PFSK-1 (cell line): ENCODE results near the gene CDC26.

ENCODE experiments used
- FOXP2 ChIP-seq: optimal IDR thresholded peaks from 2 replicates; pipeline ENCODE3; 2011; ENCODE audit warnings: borderline replicate concordance, control low read depth, inconsistent platforms; ENCODE audit not compliant: insufficient read depth; ENCODE audit errors: extremely low read length, extremely low read depth
- POLR2AphosphoS5 ChIP-seq: IDR thresholded peaks from 2 replicates; pipeline ENCODE4 v1.6.1; 2012; ENCODE audit warnings: low read depth, mild to moderate bottlenecking, control low read depth, low read length, moderate library complexity
- SIN3A ChIP-seq: IDR thresholded peaks from 2 replicates; pipeline ENCODE4 v1.6.1; 2012; ENCODE audit warnings: mild to moderate bottlenecking, low read length, moderate library complexity, borderline replicate concordance; ENCODE audit not compliant: insufficient read depth
- TAF1 ChIP-seq: IDR thresholded peaks from 2 replicates; pipeline ENCODE4 v1.6.1; 2012; ENCODE audit warnings: low read length, control low read depth, borderline replicate concordance; ENCODE audit not compliant: insufficient read depth
- TF ChIP-seq, protein P1 (sequence below), 2 experiments: IDR thresholded peaks; 2 replicates each; pipeline versions ENCODE4 v1.6.1 to v1.8.0; 2011 to 2012; ENCODE audit warnings: low read depth in 2 of 2, low read length in 2 of 2, control low read depth in 1 of 2, inconsistent platforms in 1 of 2, mild to moderate bottlenecking in 1 of 2, moderate library complexity in 1 of 2; ENCODE audit not compliant: insufficient read depth in 1 of 2

Gene CDC26

DNA sequence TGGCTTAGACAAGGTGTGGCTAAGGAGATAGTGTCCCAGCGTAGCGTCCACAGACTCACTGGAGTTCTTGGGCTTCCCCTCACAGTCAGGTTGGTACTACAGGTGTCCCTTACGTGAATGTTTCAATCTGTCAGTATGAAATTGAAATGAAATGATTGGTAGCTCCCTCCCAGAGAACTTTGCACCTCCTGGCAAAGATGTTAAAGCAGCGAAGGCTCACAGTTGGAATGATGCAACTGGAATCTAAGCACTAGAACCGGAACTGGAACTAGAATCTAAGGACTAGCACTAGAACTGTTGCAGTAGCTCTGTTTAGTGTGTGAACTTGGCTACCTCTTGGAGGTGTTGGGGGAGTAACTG is 52.9 kb downstream of the CDC26 start:
- TF ChIP-seq SIN3A = no peak
- TF ChIP-seq POLR2AphosphoS5 = no peak
- no peak for TF ChIP-seq TAF1
- TF ChIP-seq FOXP2 = no peak
- TF ChIP-seq, protein P1, sequence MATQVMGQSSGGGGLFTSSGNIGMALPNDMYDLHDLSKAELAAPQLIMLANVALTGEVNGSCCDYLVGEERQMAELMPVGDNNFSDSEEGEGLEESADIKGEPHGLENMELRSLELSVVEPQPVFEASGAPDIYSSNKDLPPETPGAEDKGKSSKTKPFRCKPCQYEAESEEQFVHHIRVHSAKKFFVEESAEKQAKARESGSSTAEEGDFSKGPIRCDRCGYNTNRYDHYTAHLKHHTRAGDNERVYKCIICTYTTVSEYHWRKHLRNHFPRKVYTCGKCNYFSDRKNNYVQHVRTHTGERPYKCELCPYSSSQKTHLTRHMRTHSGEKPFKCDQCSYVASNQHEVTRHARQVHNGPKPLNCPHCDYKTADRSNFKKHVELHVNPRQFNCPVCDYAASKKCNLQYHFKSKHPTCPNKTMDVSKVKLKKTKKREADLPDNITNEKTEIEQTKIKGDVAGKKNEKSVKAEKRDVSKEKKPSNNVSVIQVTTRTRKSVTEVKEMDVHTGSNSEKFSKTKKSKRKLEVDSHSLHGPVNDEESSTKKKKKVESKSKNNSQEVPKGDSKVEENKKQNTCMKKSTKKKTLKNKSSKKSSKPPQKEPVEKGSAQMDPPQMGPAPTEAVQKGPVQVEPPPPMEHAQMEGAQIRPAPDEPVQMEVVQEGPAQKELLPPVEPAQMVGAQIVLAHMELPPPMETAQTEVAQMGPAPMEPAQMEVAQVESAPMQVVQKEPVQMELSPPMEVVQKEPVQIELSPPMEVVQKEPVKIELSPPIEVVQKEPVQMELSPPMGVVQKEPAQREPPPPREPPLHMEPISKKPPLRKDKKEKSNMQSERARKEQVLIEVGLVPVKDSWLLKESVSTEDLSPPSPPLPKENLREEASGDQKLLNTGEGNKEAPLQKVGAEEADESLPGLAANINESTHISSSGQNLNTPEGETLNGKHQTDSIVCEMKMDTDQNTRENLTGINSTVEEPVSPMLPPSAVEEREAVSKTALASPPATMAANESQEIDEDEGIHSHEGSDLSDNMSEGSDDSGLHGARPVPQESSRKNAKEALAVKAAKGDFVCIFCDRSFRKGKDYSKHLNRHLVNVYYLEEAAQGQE (IDR thresholded peaks at IDR 0.05; ENCODE audit: insufficient read depth in 1 of 2, low read depth in 2 of 2, low read length in 2 of 2) = no peak

DNA sequence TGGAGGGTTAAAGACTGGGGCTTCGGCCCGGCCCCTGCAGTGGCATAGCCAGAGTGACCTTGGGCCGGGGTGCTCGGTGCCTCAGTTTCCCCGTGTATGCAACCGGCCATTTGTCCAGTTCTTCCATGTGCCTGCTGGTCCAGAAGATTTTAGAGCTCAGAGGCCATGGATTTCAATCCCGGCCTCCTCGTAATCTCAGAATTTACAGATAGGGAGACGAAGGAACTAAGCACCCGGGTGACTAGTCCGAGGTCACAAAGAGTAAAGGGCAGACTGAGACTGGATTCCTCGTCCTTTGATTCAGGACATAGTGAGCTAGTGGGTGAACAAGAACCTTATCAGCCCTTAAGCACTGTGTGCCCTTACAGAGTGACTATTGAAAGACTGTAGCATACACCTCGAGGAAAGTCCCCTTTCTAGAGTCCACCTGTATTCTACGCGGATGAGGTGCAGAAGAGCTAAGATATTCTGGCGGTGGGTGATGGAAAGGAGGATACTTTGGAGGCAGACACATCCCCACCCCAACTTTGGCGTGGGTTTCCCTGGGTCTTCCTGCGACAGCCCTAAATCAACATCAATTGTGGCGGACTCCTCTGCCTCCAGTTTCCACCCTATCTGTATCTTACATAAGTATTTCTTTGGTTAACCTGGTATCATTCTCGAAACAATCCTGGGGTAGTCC is 53.4 kb downstream of the CDC26 start:
- TF ChIP-seq SIN3A (no peak), POLR2AphosphoS5 (0 out of 2 replicates have a peak, but pooled peaks have one; percentile 0)

DNA sequence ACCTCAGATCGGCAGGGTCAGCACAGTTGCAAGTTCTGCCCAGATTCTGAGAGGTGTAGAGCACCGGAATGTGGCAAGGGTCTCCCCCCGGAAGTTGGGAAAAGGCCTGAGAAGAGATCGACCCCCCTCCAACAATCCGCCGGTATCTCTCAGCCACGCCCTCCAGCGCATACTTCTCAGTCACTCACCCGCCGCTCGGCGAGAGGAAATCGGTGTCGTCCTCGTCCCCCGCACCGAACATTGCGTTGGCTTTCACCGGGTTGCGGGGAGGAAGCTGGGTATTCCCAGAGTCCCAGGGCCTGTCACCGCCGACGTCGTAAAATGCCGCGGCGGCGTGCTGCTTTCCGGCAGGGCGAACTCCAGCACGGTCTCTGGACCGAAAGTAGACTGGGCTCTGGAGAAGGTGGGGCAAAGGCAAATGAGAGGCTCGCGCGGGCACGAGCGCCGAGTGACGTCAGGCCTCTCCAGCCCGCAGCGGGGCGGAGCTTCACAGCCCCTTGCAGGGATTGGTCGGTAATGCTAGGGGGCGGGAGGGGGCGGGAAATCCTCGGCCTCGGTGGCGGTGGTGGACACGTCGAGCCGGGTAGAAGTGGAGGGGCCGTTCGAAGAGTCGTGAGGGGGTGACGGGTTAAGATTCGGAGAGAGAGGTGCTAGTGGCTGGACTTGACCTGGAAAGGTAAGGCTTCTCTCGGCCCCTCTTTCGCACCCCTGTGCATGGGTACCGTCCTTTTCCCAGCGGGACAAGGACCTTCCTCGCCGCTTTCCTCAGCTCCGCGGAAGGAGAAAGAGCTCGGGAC is 54.2 kb downstream of the CDC26 start, which contains the start of the genes FKBP15 and SLC31A1:
Gene FKBP15 (minus strand): TSS at position 275 of the 797 bp plus-strand sequence. CDS start 34 bp downstream, at position 241.
Gene SLC31A1 (plus strand): TSS at position 542 of the 797 bp plus-strand sequence. CDS start 34,605 bp downstream, outside the sequence.
- TF ChIP-seq FOXP2 (no peak), SIN3A (no peak; the same call in 1 of the 2 replicates), POLR2AphosphoS5 (peak; percentile 69), TAF1 (0 out of 2 replicates have a peak, but pooled peaks have one; percentile 40)
- TF ChIP-seq, protein P1 (IDR thresholded peaks at IDR 0.05; ENCODE audit: insufficient read depth in 1 of 2, low read depth in 2 of 2, low read length in 2 of 2) = peak; percentile 6 to 31; a peak in 1 of 4 replicates

DNA sequence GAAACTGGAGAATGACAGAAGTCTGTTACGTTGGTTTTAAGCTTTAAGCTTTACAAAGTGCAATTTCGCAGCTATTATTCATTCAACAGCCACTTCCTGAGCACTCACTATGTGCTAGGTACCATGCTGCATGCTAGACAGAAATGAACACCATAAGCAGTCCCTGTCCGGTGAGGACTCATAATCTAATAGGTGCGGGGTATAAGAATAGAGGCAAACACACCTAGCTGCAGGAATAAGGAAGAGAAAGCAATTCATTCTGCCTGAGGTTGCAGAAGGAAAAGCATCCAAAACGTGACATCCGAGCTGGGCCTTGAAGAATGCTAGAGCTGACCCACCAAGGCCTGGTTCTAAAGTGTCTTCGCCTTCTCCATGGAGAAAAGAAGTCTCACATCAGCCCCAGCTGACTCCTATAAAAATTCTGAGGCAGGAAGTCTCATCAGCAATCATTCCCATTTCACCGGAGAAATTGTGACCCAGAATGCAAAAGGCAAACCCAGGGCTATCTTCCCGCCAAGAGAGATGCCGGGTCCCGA is 54.8 kb downstream of the CDC26 start:
- TF ChIP-seq SIN3A (no peak), FOXP2 (no peak), TAF1 (no peak), POLR2AphosphoS5 (no peak)
- TF ChIP-seq, protein P1 (IDR thresholded peaks at IDR 0.05; ENCODE audit: insufficient read depth in 1 of 2, low read depth in 2 of 2, low read length in 2 of 2) = no peak

DNA sequence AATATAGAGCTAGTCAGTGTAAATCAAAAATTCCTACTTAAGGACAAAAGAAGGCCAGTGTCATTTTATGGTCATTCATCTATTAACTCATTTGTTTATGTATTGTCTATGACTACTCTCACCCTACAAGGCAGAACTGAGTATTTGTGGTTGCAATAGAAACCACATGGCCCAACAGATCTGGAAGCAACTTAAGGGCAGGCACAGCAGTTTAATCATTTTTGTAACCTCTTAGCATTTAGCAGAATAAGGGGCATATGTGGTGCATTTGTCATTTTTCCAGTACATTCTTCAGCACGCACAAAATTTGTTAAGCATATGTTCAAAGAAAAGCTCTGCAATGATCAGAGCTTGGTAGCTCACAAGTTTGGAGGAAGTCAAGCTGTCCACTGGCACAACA is 55.4 kb downstream of the CDC26 start:
- no peak for TF ChIP-seq TAF1
